HL-60 (cell line): Measurements from ENCODE around the gene ATP10A.

ENCODE experiments used
- DNase-seq, 2 experiments: peaks; one replicate each; pipeline ENCODE4 v3.0.0-alpha.2; 2010 to 2020; ENCODE audit warnings: low read depth in 1 of 2, low spot score in 1 of 2
- H3K27ac ChIP-seq: fragments of 250-450 bp; sonication (Bioruptor Pico); replicated peaks from 2 replicates; pipeline ENCODE4 v1.5.1; 2020; ENCODE audit warnings: mild to moderate bottlenecking, moderate library complexity
- H3K27me3 ChIP-seq: fragments of 250-450 bp; sonication (Bioruptor Pico); 2 replicates; pipeline ENCODE4 v1.5.1; 2021; ENCODE audit warnings: mild to moderate bottlenecking, moderate library complexity; ENCODE audit not compliant: insufficient read depth, poor library complexity, severe bottlenecking
- H3K4me3 ChIP-seq: replicated peaks from 2 replicates; pipeline ENCODE4 v1.5.1; 2011; ENCODE audit warnings: mild to moderate bottlenecking, control low read depth, low read length; ENCODE audit not compliant: insufficient read depth
- GABPA ChIP-seq: IDR thresholded peaks from 2 replicates; pipeline ENCODE4 v1.6.1; 2012; ENCODE audit warnings: low read depth
- POLR2AphosphoS5 ChIP-seq: IDR thresholded peaks from 2 replicates; pipeline ENCODE4 v1.6.1; 2012; ENCODE audit warnings: low read depth
- SPI1 ChIP-seq: IDR thresholded peaks from 2 replicates; pipeline ENCODE4 v1.6.1; 2012; ENCODE audit warnings: low read depth, mild to moderate bottlenecking, borderline replicate concordance
- TF ChIP-seq, protein P1 (sequence below): IDR thresholded peaks from one replicate; pipeline ENCODE4 v1.5.1; 2011; ENCODE audit warnings: low read length, control low read depth, inconsistent platforms; ENCODE audit not compliant: insufficient read depth
- TF ChIP-seq, protein P2 (sequence below): IDR thresholded peaks from 2 replicates; pipeline ENCODE4 v1.6.1; 2012; ENCODE audit warnings: low read depth; ENCODE audit not compliant: insufficient replicate concordance

ATP10A gene

DNA sequence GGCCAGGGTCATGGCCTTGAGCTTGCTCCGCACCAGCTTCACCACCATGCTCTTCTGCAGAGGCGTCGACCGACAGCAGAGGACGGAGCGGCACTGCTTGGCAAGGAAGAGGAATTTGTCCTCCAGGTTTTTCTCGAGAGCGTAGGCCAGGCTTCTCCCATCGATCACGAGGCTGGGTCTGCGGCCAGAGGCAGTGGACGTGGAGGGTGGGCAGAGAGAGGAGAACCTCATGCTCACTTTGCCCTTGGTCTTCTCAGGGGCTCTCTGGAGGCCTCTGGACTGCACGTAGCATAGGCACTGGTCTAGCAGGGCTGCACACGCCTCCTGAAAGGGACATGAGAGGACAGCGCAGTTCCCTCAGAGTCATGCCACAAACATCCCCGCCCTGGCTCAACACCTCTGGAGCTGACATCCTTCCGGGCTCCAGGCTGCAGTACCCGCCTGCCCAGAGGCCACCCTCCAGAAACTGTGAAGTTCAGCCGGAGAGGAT, 168.3 kb downstream of the ATP10A start:
- no peak overlapping the region for H3K27ac ChIP-seq
- DNase-seq: no peak
- no peaks in the 10 kb centered on the region for H3K27me3 ChIP-seq
- H3K4me3 ChIP-seq: no peak overlapping the region
- TF ChIP-seq, protein P1, sequence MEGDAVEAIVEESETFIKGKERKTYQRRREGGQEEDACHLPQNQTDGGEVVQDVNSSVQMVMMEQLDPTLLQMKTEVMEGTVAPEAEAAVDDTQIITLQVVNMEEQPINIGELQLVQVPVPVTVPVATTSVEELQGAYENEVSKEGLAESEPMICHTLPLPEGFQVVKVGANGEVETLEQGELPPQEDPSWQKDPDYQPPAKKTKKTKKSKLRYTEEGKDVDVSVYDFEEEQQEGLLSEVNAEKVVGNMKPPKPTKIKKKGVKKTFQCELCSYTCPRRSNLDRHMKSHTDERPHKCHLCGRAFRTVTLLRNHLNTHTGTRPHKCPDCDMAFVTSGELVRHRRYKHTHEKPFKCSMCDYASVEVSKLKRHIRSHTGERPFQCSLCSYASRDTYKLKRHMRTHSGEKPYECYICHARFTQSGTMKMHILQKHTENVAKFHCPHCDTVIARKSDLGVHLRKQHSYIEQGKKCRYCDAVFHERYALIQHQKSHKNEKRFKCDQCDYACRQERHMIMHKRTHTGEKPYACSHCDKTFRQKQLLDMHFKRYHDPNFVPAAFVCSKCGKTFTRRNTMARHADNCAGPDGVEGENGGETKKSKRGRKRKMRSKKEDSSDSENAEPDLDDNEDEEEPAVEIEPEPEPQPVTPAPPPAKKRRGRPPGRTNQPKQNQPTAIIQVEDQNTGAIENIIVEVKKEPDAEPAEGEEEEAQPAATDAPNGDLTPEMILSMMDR: no peak
- TF ChIP-seq GABPA: no peak
- no peak for TF ChIP-seq POLR2AphosphoS5
- no peak for TF ChIP-seq SPI1
- TF ChIP-seq, protein P2, sequence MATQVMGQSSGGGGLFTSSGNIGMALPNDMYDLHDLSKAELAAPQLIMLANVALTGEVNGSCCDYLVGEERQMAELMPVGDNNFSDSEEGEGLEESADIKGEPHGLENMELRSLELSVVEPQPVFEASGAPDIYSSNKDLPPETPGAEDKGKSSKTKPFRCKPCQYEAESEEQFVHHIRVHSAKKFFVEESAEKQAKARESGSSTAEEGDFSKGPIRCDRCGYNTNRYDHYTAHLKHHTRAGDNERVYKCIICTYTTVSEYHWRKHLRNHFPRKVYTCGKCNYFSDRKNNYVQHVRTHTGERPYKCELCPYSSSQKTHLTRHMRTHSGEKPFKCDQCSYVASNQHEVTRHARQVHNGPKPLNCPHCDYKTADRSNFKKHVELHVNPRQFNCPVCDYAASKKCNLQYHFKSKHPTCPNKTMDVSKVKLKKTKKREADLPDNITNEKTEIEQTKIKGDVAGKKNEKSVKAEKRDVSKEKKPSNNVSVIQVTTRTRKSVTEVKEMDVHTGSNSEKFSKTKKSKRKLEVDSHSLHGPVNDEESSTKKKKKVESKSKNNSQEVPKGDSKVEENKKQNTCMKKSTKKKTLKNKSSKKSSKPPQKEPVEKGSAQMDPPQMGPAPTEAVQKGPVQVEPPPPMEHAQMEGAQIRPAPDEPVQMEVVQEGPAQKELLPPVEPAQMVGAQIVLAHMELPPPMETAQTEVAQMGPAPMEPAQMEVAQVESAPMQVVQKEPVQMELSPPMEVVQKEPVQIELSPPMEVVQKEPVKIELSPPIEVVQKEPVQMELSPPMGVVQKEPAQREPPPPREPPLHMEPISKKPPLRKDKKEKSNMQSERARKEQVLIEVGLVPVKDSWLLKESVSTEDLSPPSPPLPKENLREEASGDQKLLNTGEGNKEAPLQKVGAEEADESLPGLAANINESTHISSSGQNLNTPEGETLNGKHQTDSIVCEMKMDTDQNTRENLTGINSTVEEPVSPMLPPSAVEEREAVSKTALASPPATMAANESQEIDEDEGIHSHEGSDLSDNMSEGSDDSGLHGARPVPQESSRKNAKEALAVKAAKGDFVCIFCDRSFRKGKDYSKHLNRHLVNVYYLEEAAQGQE: no peak

DNA sequence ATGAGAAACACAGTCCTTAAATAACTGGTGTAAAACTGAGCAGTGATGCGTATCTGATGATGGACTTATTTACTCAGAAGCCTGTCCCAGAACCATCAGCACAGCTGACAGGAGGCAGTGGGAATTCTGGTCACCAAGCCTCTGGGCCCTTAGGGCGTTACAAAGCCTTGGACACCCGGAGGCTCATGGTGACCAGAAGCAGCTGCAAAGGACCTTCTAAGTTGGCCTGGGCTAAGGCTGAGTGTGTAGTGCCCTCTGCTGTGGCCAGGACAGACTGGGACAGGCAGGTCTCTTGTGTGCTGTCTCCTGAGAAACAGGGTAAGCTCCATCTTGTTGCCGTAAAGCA, 168.9 kb downstream of the ATP10A start:
- DNase-seq: no peak
- Histone ChIP-seq H3K27me3 (no peaks in the 10 kb centered on the region), H3K4me3 (no peak overlapping the region), H3K27ac (no peak overlapping the region)
- TF ChIP-seq, protein P2: no peak
- no peak for TF ChIP-seq SPI1
- TF ChIP-seq POLR2AphosphoS5: no peak
- TF ChIP-seq, protein P1: no peak
- TF ChIP-seq GABPA: no peak

DNA sequence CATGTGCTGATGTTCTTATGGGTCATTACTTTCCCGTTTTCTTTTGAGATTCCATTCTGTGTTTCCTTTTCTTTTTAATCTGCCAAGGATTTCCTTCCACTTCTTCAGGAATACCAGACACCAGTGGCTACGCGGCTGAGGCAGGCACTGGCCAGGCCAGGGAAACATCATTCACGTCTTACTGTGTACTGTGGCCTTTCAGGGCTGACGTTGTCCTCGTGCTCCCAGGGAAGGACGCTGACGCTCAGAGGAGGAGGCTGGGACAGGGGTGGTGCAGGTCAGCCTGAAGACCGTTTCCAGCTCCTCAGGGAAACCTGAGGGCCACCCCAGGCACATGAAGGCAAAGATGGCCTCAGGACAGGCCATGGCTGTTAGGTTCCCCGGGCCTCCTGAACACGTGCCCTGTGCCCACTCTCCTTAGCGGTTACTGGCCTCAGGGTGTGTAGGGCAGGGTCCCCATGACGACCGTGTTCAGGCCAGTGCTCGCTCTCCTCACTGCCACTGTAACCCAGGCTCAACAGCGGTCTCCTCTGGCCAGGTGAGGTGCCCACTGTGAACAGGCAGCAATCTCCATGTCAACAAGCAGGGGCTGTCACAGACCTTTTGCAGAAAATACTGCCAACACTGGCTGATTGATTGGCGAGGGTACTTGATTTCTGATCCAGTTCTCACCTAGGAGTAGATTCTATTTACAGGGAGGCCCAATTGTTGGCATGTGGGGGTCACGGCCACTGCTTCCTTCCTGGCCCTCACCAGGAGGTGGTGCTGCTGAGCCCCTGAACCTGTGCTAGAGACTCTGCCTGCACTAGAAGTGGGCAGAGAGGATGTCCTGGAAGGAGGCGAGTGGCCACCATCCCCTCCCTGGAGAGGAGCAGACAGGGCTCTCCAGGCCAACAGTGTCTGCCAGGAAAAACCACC, 169.5 kb downstream of the ATP10A start:
- no peak overlapping the region for H3K27ac ChIP-seq
- H3K4me3 ChIP-seq: no peak overlapping the region
- H3K27me3 ChIP-seq: no peaks in the 10 kb centered on the region
- DNase-seq: peak in 1 of 2 experiments; percentile 3
- no peak for TF ChIP-seq GABPA
- TF ChIP-seq, protein P2: no peak
- TF ChIP-seq, protein P1: peak; percentile 47
